NCI-H187 (cell line): ENCODE results near the gene RAB3GAP1.

Experiments used
- DNase-seq, 2 experiments: peaks; one replicate each; lab custom pipeline; 2025; lab: John Stamatoyannopoulos, UW

Gene RAB3GAP1

GRCh38 chr2:135163901-135164300 lies 111.8 kb downstream of the RAB3GAP1 start:
- DNase-seq = no peak

GRCh38 chr2:135164431-135164830 lies 112.3 kb downstream of the RAB3GAP1 start:
- no peak for DNase-seq

- no peak for DNase-seq
Observed at GRCh38 chr2:135167273-135167672, 115.2 kb downstream of the RAB3GAP1 start.

- no peak for DNase-seq
Observed at GRCh38 chr2:135168204-135168856, 116.2 kb downstream of the RAB3GAP1 start.

- DNase-seq = no peak
Observed at GRCh38 chr2:135169900-135170753, 118.0 kb downstream of the RAB3GAP1 start.

GRCh38 chr2:135174049-135174809 lies 122.1 kb downstream of the RAB3GAP1 start:
- DNase-seq = no peak

- DNase-seq = no peak
Observed at GRCh38 chr2:135174810-135175093, 122.7 kb downstream of the RAB3GAP1 start.

GRCh38 chr2:135175177-135175576 lies 123.1 kb downstream of the RAB3GAP1 start:
- DNase-seq = no peak

GRCh38 chr2:135179689-135180088 lies 127.6 kb downstream of the RAB3GAP1 start:
- no peak for DNase-seq

- no peak for DNase-seq
Observed at GRCh38 chr2:135182190-135182589, 130.1 kb downstream of the RAB3GAP1 start.

- DNase-seq = no peak
Observed at GRCh38 chr2:135182601-135183000, 130.5 kb downstream of the RAB3GAP1 start.

GRCh38 chr2:135183822-135184221 lies 131.7 kb downstream of the RAB3GAP1 start:
- no peak for DNase-seq

GRCh38 chr2:135186054-135186453 lies 134.0 kb downstream of the RAB3GAP1 start:
- DNase-seq = no peak

- DNase-seq = no peak
Observed at GRCh38 chr2:135187270-135187669, 135.2 kb downstream of the RAB3GAP1 start.

GRCh38 chr2:135189148-135189547 lies 137.1 kb downstream of the RAB3GAP1 start:
- DNase-seq = no peak

- no peak for DNase-seq
Observed at GRCh38 chr2:135190799-135191198, 138.7 kb downstream of the RAB3GAP1 start.

- no peak for DNase-seq
Observed at GRCh38 chr2:135198481-135198880, 146.4 kb downstream of the RAB3GAP1 start.

GRCh38 chr2:135202751-135203150 lies 150.7 kb downstream of the RAB3GAP1 start:
- no peak for DNase-seq

- DNase-seq = no peak
Observed at GRCh38 chr2:135203944-135204343, 151.9 kb downstream of the RAB3GAP1 start.

- no peak for DNase-seq
Observed at GRCh38 chr2:135208016-135208415, 155.9 kb downstream of the RAB3GAP1 start.

GRCh38 chr2:135212757-135213156 lies 160.7 kb downstream of the RAB3GAP1 start:
- no peak for DNase-seq

GRCh38 chr2:135218426-135218825 lies 166.3 kb downstream of the RAB3GAP1 start:
- no peak for DNase-seq

GRCh38 chr2:135219226-135219625 lies 167.1 kb downstream of the RAB3GAP1 start:
- DNase-seq = no peak
